GM12878 (cell line): ENCODE measurements around the gene ODC1. TPM values are rescaled to one million over a fixed set of nuclear protein-coding genes. Genes with fewer than 3 reads are reported as not detected.

Experiments used
- ATAC-seq: fragments of 200-7000 bp; cut with Tn5 transposase; 3 replicates; pipeline ENCODE4 v1.9.1; 2020; ENCODE audit warnings: mild to moderate bottlenecking, moderate library complexity
- BruUV-seq: library from RNA; stranded (reverse); fragments of 400-500 nt; replicated peaks from 2 replicates; lab custom pipeline; 2021; lab: Mats Ljungman, UMichigan
- CTCF ChIA-PET: fragments of 300-600 bp; sonication (Branson Sonifier 250); formaldehyde crosslinking; extraction: SDS; loops from one replicate; lab custom pipeline; 2021; ENCODE audit warnings: inconsistent platforms; lab: Yijun Ruan, JAX
- POLR2A ChIA-PET: fragments of 350-600 bp; formaldehyde crosslinking; extraction: SDS; loops from one replicate; lab custom pipeline; 2021; ENCODE audit warnings: inconsistent platforms; lab: Charles Lee
- RAD21 ChIA-PET: fragments of 300-600 bp; sonication (Branson Sonifier 250); formaldehyde crosslinking; loops from one replicate; lab custom pipeline; 2023; ENCODE audit warnings: antibody characterized with exemption; ENCODE audit not compliant: unreplicated experiment; lab: Charles Lee
- SMC1A ChIA-PET: fragments of 300-600 bp; sonication (Branson Sonifier 250); formaldehyde crosslinking; loops from one replicate; lab custom pipeline; 2023; ENCODE audit not compliant: unreplicated experiment, uncharacterized antibody; lab: Charles Lee
- DNase-seq: peaks from one replicate; pipeline ENCODE4 v3.0.0-alpha.2; 2011; ENCODE audit warnings: low read depth, low spot score
- FAIRE-seq: peaks from 3 replicates; lab custom pipeline; 2011; peaks lifted over from hg19 to GRCh38; lab: Jason Lieb, UNC
- H2AFZ ChIP-seq: 2 replicates; pipeline ENCODE4 v1.6.0; 2011; ENCODE audit warnings: low read depth, low read length, control low read depth; ENCODE audit not compliant: control insufficient read depth
- H3K27ac ChIP-seq: 2 replicates; pipeline ENCODE4 v1.5.1; 2011; ENCODE audit warnings: control low read depth; ENCODE audit not compliant: control insufficient read depth, insufficient read depth
- H3K27me3 ChIP-seq, 2 experiments: replicated peaks in 1 of 2; 2 replicates each; pipeline versions ENCODE4 v1.6.0 to v1.6.1; 2011; ENCODE audit warnings: low read length in 1 of 2; ENCODE audit not compliant: control insufficient read depth in 2 of 2, insufficient read depth in 2 of 2
- H3K36me3 ChIP-seq, 2 experiments: 2 replicates each; pipeline ENCODE4 v1.5.1; 2011; ENCODE audit warnings: low read length in 1 of 2; ENCODE audit not compliant: control insufficient read depth in 2 of 2, insufficient read depth in 2 of 2
- H3K4me1 ChIP-seq: 2 replicates; pipeline ENCODE4 v1.6.1; 2011; ENCODE audit warnings: mild to moderate bottlenecking, low read length, moderate library complexity, mixed read lengths; ENCODE audit not compliant: control insufficient read depth, insufficient read depth
- H3K4me2 ChIP-seq: 2 replicates; pipeline ENCODE4 v1.6.0; 2011; ENCODE audit warnings: control low read depth; ENCODE audit not compliant: control insufficient read depth, insufficient read depth
- H3K4me3 ChIP-seq: fragments of 200-600 bp; sonication (generic); 2 replicates; pipeline ENCODE4 v1.5.1; 2016
- H3K79me2 ChIP-seq: 2 replicates; pipeline ENCODE4 v1.6.0; 2011; ENCODE audit warnings: low read length; ENCODE audit not compliant: control insufficient read depth, insufficient read depth
- H3K9ac ChIP-seq: 2 replicates; pipeline ENCODE4 v1.8.0; 2011; ENCODE audit warnings: low read length, control low read depth, mixed read lengths; ENCODE audit not compliant: control insufficient read depth, insufficient read depth
- H3K9me3 ChIP-seq: replicated peaks from 3 replicates; pipeline ENCODE4 v1.5.1; 2011; ENCODE audit warnings: mild to moderate bottlenecking, low read length; ENCODE audit not compliant: control insufficient read depth, insufficient read depth
- H4K20me1 ChIP-seq: 2 replicates; pipeline ENCODE4 v1.6.0; 2011; ENCODE audit not compliant: control insufficient read depth, insufficient read depth
- BACH1 ChIP-seq: fragments of 450-650 bp; IDR thresholded peaks from 2 replicates; pipeline ENCODE4 v1.6.1; 2017; ENCODE audit warnings: mild to moderate bottlenecking, borderline replicate concordance
- CBX3 ChIP-seq: fragments of 200-600 bp; sonication (generic); IDR thresholded peaks from 2 replicates; pipeline ENCODE4 v1.6.1; 2016; ENCODE audit warnings: low read depth, borderline replicate concordance
- ESRRA ChIP-seq: IDR thresholded peaks from 2 replicates; pipeline ENCODE4 v1.6.1; 2012; ENCODE audit warnings: mild to moderate bottlenecking, low read length, improper control_type of control experiment
- MXI1 ChIP-seq: fragments of 150-350 bp; IDR thresholded peaks from 2 replicates; pipeline ENCODE4 v1.6.1; 2011; ENCODE audit warnings: low read depth, mild to moderate bottlenecking, inconsistent platforms, low read length, improper control_type of control experiment
- POLR2AphosphoS5 ChIP-seq: IDR thresholded peaks from 2 replicates; pipeline ENCODE4 v1.6.1; 2011; ENCODE audit warnings: mild to moderate bottlenecking, low read length, inconsistent platforms
- ZBED1 ChIP-seq: IDR thresholded peaks from 2 replicates; pipeline ENCODE4 v1.6.1; 2016; ENCODE audit warnings: borderline replicate concordance
- ZBTB4 ChIP-seq: fragments of 450-650 bp; formaldehyde crosslinking; IDR thresholded peaks from 2 replicates; pipeline ENCODE4 v1.4.0; 2022; ENCODE audit warnings: mild to moderate bottlenecking, moderate library complexity
- ZNF622 ChIP-seq: fragments of 450-650 bp; IDR thresholded peaks from 2 replicates; pipeline ENCODE4 v1.6.1; 2017; ENCODE audit warnings: mild to moderate bottlenecking, inconsistent platforms
- ZNF687 ChIP-seq: fragments of 450-650 bp; IDR thresholded peaks from 2 replicates; pipeline ENCODE4 v1.6.1; 2017; ENCODE audit warnings: mild to moderate bottlenecking, moderate library complexity
- ZSCAN29 ChIP-seq: fragments of 450-650 bp; IDR thresholded peaks from 2 replicates; pipeline ENCODE4 v1.6.1; 2017; ENCODE audit warnings: mild to moderate bottlenecking, moderate library complexity
- WGBS: methylation state at CpG from one replicate; pipeline ENCODE4 v1.1.6; 2016; ENCODE audit warnings: low lambda C conversion rate; ENCODE audit not compliant: insufficient replicate concordance, insufficient coverage; ENCODE audit errors: missing lambda C conversion rate; 5-methylcytosine and 5-hydroxymethylcytosine counted together
- in situ Hi-C: fragments of 300-500 bp; cut with MboI; formaldehyde crosslinking; loops from 9 replicates; pipeline ENCODE4 v1.14.3; 2018; ENCODE audit warnings: mixed read lengths
- intact Hi-C: fragments of 100-400 bp; cut with micrococcal nuclease; formaldehyde crosslinking; loops from one replicate; pipeline ENCODE4 v1.14.2; 2022; ENCODE audit not compliant: unreplicated experiment
- polyA plus RNA-seq, 11 experiments: library from polyadenylated mRNA; depleted of rRNA in 4 of 11; unstranded in 6 of 11; stranded (reverse) in 5 of 11; fragments of >200 nt; fragmentation: Nextera tagmentation in 4 of 11; fragmentation: Illumina TruSeq in 1 of 11; extraction: Ambion mirVana in 4 of 11; extraction: Trizol in 1 of 11; gene quantifications; 1 replicate in 1 of 11; 2 replicates in 10 of 11; pipeline versions ENCODE4 v1.2.1 to v1.2.3, GENCODE V29; 2011 to 2016; ENCODE audit warnings: inconsistent platforms in 2 of 11, missing spikeins in 2 of 11, low read depth in 1 of 11
- total RNA-seq, 4 experiments: library from RNA; depleted of rRNA in 3 of 4; stranded (reverse); fragments of >200 nt in 3 of 4; fragmentation: Illumina TruSeq in 1 of 4; extraction: Trizol in 1 of 4; gene quantifications; 2 replicates each; pipeline versions ENCODE4 v1.2.1 to v1.2.3, GENCODE V29; 2013 to 2021

ODC1 gene
- total and polyA plus RNA-seq, 10 of the 15 experiments (the other 5 are each of a cell fraction or from before 2014, with no cell fraction given) = 68.5 to 441 (median 340) TPM

- intact Hi-C loops = no loop called here
Measured at GRCh38 chr2:10414591-10414990, 33.5 kb downstream of the ODC1 start.

More at GRCh38 chr2:10414591-10414990, 33.5 kb downstream of the ODC1 start:
- H3K36me3 ChIP-seq = no peaks in the 10 kb centered on the region
- ATAC-seq (no peak), FAIRE-seq (no peak)
- H2AFZ ChIP-seq = no peak overlapping the region
- H3K4me1 ChIP-seq = peaks cover 29% of the 10 kb centered on the region
- H4K20me1 ChIP-seq = no peaks in the 10 kb centered on the region
- no peak overlapping the region for H3K9ac ChIP-seq
- no peak overlapping the region for H3K4me3 ChIP-seq
- ChIA-PET CTCF (interaction anchor here (0.9 to 7.9 kb wide), 2 partner anchors 18 to 291 kb away, joined by 3 to 166 read pairs; no protein-coding TSS in a partner anchor), RAD21 (interaction anchor here (0.5 to 1.0 kb wide), 2 partner anchors 33 to 36 kb away, joined by 3 to 4 read pairs; partner anchors contain the start of gene ODC1), SMC1A (interaction anchor here (1.0 to 1.3 kb wide), 2 partner anchors 18 to 332 kb away, joined by 3 read pairs; no protein-coding TSS in a partner anchor)
- no peaks in the 10 kb centered on the region for H3K27me3 ChIP-seq
- H3K79me2 ChIP-seq = no peaks in the 10 kb centered on the region
- H3K27ac ChIP-seq = no peak overlapping the region
- in situ Hi-C loops = no loop called here
- WGBS = 81% methylated on average over 10 of the region's 10 CpGs
- no peak overlapping the region for H3K4me2 ChIP-seq
- TF ChIP-seq ZNF622 = no peak
- no peak for TF ChIP-seq ESRRA
- TF ChIP-seq ZNF687 = no peak
- TF ChIP-seq CBX3 = no peak
- no peak for TF ChIP-seq ZBED1
- TF ChIP-seq ZSCAN29 = no peak
- TF ChIP-seq BACH1 = no peak
- no peak for TF ChIP-seq POLR2AphosphoS5
- no peak for TF ChIP-seq ZBTB4
- TF ChIP-seq MXI1 = no peak
- TF ChIP-seq, all 136 proteins: peak for 0
- H3K9me3 ChIP-seq = peaks cover 3% of the 10 kb centered on the region; the same call in 2 of the 3 replicates
- no peak for DNase-seq
- BruUV-seq = no TSS peak
- POLR2A ChIA-PET = no interaction called here
